LNCAP (cell line): ENCODE results near the gene ZFP36.

Source experiments
- TF ChIP-seq, protein P1 (sequence below): fragments of 450-650 bp; IDR thresholded peaks from 2 replicates; pipeline ENCODE4 v1.5.1; 2017; ENCODE audit warnings: mild to moderate bottlenecking

Gene ZFP36

DNA sequence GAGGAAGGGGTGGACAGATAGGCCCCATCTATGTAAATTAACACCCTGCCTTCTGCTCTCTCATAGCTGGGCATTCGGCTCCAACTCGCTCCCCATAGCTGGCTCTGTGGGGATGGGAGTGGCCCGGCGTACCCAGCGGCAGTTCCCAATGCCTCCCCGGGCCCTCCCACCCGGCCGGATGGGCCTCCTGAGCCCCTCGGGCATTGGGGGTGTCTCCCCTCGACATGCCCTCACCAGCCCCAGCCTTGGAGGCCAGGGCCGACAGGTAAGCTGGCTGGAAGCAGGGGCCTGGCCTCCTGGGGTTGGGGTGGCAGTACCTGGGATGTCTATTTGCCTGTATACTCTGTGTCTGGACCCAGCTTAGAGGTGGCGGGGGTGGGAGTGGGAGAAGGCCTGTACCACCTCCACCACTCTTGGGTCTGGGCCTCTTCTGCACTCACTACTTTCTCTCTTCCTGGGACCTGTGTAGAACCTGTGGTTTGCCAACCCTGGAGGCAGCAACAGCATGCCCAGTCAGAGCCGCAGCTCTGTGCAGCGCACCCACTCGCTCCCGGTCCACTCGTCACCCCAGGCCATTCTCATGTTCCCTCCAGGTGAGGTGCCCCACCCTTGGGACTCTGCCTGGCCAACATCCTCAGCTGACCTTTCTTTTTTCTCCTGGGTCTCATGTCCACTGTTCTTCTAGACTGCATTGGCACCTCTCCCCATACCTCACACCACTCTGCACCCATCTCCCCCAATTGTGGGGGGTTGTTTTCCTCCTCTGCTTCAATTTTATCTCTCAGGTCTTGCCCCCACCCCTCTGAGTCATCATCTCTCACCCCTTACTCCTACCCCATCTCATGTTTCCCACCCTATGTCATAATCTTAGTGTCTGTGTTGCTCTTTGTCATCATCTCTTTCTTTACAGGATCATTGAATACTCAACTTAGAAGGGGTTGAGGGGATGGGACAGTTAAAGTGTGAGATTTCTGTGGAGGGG is 25.8 kb upstream of the ZFP36 start:
- TF ChIP-seq, protein P1, sequence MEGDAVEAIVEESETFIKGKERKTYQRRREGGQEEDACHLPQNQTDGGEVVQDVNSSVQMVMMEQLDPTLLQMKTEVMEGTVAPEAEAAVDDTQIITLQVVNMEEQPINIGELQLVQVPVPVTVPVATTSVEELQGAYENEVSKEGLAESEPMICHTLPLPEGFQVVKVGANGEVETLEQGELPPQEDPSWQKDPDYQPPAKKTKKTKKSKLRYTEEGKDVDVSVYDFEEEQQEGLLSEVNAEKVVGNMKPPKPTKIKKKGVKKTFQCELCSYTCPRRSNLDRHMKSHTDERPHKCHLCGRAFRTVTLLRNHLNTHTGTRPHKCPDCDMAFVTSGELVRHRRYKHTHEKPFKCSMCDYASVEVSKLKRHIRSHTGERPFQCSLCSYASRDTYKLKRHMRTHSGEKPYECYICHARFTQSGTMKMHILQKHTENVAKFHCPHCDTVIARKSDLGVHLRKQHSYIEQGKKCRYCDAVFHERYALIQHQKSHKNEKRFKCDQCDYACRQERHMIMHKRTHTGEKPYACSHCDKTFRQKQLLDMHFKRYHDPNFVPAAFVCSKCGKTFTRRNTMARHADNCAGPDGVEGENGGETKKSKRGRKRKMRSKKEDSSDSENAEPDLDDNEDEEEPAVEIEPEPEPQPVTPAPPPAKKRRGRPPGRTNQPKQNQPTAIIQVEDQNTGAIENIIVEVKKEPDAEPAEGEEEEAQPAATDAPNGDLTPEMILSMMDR = no peak

DNA sequence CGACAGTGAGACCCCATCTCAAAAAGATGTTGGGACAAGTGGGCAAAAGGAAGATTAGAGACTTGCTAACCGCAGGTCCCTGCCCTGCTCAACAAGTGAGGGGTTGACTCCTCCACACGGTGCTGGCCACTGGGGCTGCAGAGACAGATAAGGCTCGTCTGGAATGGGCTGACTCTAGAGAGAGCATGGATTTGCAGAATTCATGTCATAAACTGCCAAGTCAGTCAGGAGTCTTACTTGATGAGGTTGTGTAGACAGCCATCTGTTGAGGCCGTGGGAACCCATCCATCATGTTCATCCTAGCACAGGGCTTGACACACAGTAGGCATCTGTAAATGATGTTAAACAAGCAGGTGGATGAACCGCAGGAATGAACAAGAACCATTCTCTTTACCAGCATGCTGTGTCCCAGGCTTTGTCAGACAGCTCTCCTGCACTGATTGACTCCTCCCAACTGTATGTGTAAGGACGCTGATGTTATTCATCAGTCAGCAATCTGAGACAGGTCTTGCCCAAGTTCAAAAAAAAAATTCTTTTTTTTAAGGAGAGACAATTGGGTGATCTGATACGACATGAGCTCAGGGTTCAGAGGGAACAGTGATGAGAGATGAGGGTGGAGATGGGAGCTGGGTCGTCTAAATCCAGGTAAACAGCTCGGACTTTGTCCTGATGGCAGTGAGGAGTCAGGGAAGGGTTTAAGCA is 24.6 kb upstream of the ZFP36 start:
- TF ChIP-seq, protein P1 = no peak

DNA sequence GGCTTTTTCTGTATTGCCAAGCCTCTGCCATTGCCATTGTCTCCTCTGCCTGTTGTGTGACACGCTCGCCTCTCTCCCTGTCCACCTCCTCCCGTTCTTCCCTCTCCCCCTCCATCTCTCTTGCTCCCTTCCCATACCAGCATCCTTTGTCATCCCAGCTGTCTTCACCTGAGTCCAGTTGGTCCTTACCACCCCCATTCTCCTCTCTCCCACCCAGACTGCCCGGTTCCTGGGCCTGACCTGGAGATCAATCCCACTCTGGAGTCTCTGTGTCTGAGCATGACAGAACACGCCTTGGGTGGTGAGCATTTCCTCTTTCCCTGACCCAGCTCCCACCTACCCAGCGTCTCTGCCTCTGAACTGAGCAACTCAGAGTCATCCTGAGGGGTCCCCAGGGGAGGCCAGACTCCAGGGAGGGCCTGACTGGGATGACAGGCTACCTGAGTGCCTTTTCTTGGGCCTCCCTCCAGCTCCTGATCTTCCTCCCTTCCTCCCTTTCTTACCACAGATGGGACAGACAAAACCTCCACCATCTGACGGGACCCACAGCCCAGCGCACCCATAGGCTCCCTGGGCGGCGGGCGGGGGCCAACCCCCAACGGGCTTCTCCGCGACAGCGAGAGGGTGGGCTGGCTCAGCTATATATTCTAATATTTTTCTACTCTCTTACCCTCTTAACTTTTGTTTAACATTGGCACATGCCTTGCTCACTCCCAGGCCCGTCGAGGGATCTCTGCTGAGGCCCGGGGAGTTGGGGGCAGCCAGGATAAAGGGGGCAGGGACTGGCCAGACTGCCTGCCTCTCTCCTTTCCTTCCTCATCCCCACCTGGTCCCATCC is 23.4 kb upstream of the ZFP36 start:
- TF ChIP-seq, protein P1 = no peak

DNA sequence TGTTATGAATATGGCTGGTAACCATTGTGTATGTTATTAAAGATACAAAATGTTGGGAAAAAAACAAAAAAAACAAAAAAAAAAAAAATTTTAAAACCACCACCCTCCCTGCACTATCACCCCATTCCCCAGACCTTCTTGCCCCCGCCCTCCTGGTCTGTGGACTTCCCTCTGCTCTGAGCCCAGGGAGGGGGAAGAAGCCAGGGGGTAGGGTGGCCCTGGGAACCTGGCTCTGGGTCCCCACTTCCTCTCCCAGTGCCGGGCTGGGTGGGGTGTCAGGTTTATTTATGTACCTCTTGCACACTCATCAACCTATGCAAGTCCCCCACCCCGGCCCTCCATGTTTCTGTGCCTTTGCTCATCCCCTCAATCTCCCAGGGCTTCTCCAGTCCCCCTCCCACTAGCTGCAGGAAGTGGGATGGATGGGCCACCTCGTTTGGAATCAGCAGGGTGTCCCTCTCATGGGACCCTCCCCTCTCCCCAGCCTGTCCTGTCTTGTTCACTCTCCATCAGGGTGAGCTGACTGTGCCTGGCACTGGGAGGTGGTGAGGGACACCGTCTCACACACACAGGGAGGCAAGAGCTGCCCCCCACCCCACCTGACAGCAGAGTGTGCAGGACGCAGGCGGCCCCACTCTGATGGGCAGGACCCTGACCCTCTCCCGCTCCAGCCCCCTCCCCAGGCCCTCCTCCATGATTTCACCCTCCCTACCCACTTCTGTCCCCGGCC is 21.6 kb upstream of the ZFP36 start:
- TF ChIP-seq, protein P1 = no peak

DNA sequence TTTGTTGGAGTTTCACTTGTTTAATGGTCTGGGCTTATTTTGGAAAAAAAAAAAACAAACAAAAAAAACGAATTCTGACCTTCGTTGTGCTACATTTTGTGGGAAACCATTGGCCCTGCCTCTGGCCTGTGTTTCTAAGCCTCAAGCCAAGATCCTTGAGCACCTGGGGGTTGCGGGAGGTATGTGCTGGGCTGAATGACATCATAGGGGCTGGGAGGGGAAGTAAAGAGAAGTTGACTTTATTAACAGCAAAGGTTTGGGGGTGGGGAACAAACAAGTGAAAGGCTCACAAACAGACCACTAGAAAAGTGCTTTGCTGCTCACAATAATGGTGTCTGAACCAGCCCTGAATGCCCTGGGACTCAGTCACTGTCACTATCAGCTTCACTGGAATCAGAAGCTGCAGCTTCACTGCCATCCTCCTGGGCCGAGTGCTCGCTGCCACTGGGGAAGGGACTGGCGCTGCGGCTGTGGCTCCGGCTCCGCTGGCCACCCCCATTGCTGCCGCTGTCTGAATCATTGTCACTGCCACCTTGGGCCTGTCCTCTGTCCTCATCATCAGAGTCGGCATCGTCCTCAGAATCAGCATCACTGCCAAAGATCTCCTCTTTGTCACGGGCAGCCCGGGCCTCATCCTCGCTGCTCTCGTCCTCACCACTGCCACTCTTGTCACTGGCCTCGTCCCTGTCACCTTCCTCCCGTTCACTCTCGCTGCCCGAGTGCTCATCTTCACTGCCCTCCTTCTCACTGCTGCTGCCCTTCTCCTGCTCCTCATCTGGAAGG is 20.8 kb upstream of the ZFP36 start:
- TF ChIP-seq, protein P1 = no peak

DNA sequence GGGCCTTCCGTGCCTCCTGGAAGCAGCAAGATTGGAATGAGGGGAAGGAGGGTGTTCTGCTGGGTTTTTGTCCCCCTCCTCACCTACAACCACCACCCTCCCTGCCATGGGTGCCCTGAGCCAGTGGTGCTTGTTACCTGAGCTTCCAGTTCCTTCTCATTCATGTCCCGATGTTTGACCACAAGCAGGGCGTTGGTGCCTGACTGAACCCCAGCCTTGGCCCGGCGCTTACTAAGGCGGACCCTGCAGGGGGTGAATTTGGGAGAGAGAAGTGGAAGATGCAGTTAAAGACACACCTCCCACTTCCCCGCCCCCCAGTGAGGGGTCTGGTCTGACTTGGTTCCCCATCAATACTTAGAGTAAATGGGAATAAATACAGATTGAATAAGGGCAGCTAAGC is 20.1 kb upstream of the ZFP36 start:
- TF ChIP-seq, protein P1 = no peak
